Right lobe of liver (tissue), 6 donors: ENCODE measurements around the gene HOXA9. TPM values are rescaled to one million over a fixed set of nuclear protein-coding genes. Genes with fewer than 3 reads are reported as not detected.

Experiments used
- ATAC-seq, 4 donors: fragments of 200-7000 bp; cut with Tn5 transposase; one replicate each; pipeline ENCODE4 v1.9.1; 2020; ENCODE audit warnings: mild to moderate bottlenecking in 4 of 4, moderate library complexity in 4 of 4
- DNase-seq, 3 donors: peaks; one replicate each; pipeline ENCODE4 v3.0.0-alpha.2; 2020
- H3K27ac ChIP-seq, 3 donors: fragments of 200-600 bp; one replicate each; pipeline ENCODE4 v1.8.0; 2022
- H3K27me3 ChIP-seq, 2 donors: fragments of 200-600 bp; one replicate each; pipeline ENCODE4 v1.8.0; 2022
- H3K36me3 ChIP-seq, 4 donors: fragments of 200-600 bp; sonication (generic) in 1 of 4; one replicate each; pipeline versions ENCODE4 v1.5.1 to v1.8.0; 2017 to 2022; ENCODE audit warnings: control low read depth in 1 of 4
- H3K4me1 ChIP-seq, 4 donors: fragments of 200-600 bp; sonication (generic) in 1 of 4; one replicate each; pipeline versions ENCODE4 v1.5.1 to v1.8.0; 2017 to 2022; ENCODE audit warnings: control low read depth in 1 of 4
- H3K4me3 ChIP-seq, 3 donors: fragments of 200-600 bp; one replicate each; pipeline ENCODE4 v1.8.0; 2022
- H3K9me3 ChIP-seq, 4 donors: fragments of 200-600 bp; sonication (generic) in 1 of 4; one replicate each; pipeline versions ENCODE4 v1.5.1 to v1.8.0; 2017 to 2022; ENCODE audit warnings: control low read depth in 1 of 4
- POLR2A ChIP-seq: fragments of 450-650 bp; IDR thresholded peaks from one replicate; pipeline ENCODE4 v1.6.1; 2017; ENCODE audit warnings: antibody characterized with exemption, mild to moderate bottlenecking
- WGBS: methylation state at CpG from one replicate; pipeline ENCODE4 v1.1.6; 2018; ENCODE audit warnings: low coverage, low lambda C conversion rate; ENCODE audit not compliant: insufficient coverage; ENCODE audit errors: missing lambda C conversion rate; 5-methylcytosine and 5-hydroxymethylcytosine counted together
- intact Hi-C, 2 donors: fragments of 100-400 bp; cut with DNase I; formaldehyde crosslinking; loops; one replicate each; pipeline versions ENCODE4 v1.11.2 to v1.14.1; 2022
- total RNA-seq, 6 experiments: library from RNA; depleted of rRNA in 2 of 6; stranded (reverse); fragments of >200 nt in 2 of 6; fragmentation: NEBNext Ultra II Directional in 3 of 6; extraction: Animal tissue kit (Norgen Biotek cat#: 25700) in 3 of 6; gene quantifications; one replicate each; pipeline versions ENCODE4 v1.1.0 to v1.2.4, GENCODE V29; 2016 to 2023
- TF ChIP-seq, protein P1 (sequence below), 4 donors: fragments of 200-600 bp in 3 of 4; fragments of 450-650 bp in 1 of 4; IDR thresholded peaks; one replicate each; pipeline versions ENCODE4 v1.5.1 to v1.8.0; 2016 to 2022; ENCODE audit warnings: antibody characterized with exemption in 4 of 4, mild to moderate bottlenecking in 2 of 4
- donor health status: DM: no; HTN: yes; CAD: no.
- donor health status: DM: no; HTN: no; CAD: no.
- donor health status: DM: no; HTN: no; CAD: no.
- donor health status: DM: no; HTN: yes; CAD: no.
- donor health status: DM: no; HTN: yes; CAD: no.

Gene HOXA9
- total RNA-seq, 6 experiments from 2014 or later, result 0.09 TPM; not detected in 5

DNA sequence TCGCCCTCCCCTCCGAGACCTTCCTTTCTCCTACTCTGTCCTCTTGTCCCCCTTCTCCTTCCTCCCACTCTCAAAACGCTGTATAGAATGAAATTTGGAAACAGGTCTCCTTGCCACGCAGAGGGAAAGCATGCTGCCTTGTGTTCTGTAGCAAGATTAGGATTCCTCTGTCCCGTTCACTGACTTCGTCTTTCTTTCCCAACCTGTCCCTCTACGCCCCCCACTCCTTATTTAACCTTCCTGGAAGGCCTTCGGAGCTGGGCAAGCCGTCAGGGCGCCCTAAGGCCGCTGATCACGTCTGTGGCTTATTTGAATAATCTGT lies 1.3 kb downstream of the HOXA9 start:
- Histone ChIP-seq H3K4me3 (no peak overlapping the region), H3K36me3 (no peaks in the 10 kb centered on the region), H3K4me1 (peaks cover 0 to 15% (median 4%) of the 10 kb centered on the region in 4 donors), H3K9me3 (no peaks in the 10 kb centered on the region), H3K27ac (no peak overlapping the region), H3K27me3 (peaks cover 18 to 64% of the 10 kb centered on the region in 2 donors)
- ATAC-seq (no peak), DNase-seq (no peak)
- TF ChIP-seq, protein P1, sequence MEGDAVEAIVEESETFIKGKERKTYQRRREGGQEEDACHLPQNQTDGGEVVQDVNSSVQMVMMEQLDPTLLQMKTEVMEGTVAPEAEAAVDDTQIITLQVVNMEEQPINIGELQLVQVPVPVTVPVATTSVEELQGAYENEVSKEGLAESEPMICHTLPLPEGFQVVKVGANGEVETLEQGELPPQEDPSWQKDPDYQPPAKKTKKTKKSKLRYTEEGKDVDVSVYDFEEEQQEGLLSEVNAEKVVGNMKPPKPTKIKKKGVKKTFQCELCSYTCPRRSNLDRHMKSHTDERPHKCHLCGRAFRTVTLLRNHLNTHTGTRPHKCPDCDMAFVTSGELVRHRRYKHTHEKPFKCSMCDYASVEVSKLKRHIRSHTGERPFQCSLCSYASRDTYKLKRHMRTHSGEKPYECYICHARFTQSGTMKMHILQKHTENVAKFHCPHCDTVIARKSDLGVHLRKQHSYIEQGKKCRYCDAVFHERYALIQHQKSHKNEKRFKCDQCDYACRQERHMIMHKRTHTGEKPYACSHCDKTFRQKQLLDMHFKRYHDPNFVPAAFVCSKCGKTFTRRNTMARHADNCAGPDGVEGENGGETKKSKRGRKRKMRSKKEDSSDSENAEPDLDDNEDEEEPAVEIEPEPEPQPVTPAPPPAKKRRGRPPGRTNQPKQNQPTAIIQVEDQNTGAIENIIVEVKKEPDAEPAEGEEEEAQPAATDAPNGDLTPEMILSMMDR (IDR thresholded peaks at IDR 0.05), result no peak
- TF ChIP-seq POLR2A, result no peak
- WGBS, result 17% methylated on average over 12 of the region's 12 CpGs
- intact Hi-C loops, result loop anchor here in 1 of 2 donors (10.0 kb wide), 1 partner anchor 69 kb away; the partner anchor contains the start of gene HOXA1

DNA sequence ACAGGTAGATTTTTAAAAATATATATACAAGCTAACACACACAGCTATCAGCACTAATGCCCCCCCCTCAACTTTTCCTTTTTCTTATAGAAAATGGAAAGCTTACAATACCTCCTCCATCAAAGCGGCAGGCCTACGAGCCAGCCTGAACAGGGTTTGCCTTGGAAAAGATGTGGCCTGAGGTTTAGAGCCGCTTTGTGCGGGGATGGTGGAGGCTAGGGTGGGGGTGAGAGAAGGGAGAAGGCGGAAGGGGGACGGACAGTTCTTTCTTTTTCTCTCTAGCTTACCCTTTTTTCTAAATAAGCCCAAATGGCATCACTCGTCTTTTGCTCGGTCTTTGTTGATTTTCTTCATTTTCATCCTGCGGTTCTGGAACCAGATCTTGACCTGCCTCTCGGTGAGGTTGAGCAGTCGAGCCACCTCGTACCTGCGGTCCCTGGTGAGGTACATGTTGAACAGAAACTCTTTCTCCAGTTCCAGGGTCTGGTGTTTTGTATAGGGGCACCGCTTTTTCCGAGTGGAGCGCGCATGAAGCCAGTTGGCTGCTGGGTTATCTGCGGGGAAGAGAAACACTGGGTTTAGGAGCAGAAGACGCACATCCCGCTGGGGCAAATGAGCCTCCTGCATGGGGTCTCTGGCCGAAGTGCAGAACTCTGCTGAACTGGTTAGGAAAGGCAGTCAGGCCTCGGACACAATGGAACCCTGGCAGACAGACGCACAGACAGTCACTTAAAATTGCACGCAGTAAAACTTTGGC lies 1.9 kb downstream of the HOXA9 start:
- no peaks in the 10 kb centered on the region for H3K36me3 ChIP-seq
- 45% methylated on average over 22 of the region's 24 CpGs for whole genome bisulfite sequencing
- intact Hi-C loops, result loop anchor here in 1 of 2 donors (10.0 kb wide), 1 partner anchor 69 kb away; the partner anchor contains the start of gene HOXA1
- no peak for ATAC-seq
- H3K27ac ChIP-seq, result no peak overlapping the region
- H3K4me1 ChIP-seq, result peaks cover 0 to 15% (median 4%) of the 10 kb centered on the region in 4 donors
- no peak for DNase-seq
- H3K9me3 ChIP-seq, result no peaks in the 10 kb centered on the region
- TF ChIP-seq, protein P1 (IDR thresholded peaks at IDR 0.05), result no peak
- TF ChIP-seq POLR2A, result no peak
- peaks cover 20 to 62% of the 10 kb centered on the region in 2 donors for H3K27me3 ChIP-seq
- no peak overlapping the region for H3K4me3 ChIP-seq

DNA sequence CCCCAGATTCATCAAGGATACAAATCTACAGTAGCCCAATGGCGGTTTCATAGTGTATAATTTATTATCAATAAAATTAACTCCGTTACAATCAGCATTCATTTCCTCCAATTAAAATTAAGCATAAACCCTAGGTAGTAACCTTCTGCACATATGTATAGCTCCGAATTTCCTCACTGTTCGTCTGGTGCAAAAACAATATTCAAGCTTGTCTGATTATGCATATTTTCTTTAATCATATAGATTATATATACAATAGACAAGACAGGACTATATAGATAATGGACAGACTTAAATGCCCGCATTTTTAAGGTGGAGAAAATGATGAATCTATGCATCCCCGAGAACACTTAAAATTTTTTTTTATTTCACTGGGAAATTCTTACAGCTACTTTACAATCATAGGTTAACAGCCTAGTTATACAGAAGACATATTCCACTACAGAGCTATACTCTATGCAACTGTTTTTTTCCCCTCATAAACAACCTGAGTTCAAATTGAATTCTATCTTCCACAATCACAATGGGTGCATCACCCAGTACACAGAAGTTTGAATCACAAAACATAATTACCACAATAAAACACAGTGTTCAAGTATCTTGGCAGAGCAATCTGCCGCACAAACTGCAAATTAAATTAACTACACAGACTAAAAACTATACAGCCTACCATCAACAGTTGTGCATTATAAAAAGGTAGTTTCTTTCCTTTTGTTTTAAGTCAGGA lies 2.6 kb downstream of the HOXA9 start:
- peaks cover 28 to 54% of the 10 kb centered on the region in 2 donors for H3K27me3 ChIP-seq
- no peak overlapping the region for H3K27ac ChIP-seq

DNA sequence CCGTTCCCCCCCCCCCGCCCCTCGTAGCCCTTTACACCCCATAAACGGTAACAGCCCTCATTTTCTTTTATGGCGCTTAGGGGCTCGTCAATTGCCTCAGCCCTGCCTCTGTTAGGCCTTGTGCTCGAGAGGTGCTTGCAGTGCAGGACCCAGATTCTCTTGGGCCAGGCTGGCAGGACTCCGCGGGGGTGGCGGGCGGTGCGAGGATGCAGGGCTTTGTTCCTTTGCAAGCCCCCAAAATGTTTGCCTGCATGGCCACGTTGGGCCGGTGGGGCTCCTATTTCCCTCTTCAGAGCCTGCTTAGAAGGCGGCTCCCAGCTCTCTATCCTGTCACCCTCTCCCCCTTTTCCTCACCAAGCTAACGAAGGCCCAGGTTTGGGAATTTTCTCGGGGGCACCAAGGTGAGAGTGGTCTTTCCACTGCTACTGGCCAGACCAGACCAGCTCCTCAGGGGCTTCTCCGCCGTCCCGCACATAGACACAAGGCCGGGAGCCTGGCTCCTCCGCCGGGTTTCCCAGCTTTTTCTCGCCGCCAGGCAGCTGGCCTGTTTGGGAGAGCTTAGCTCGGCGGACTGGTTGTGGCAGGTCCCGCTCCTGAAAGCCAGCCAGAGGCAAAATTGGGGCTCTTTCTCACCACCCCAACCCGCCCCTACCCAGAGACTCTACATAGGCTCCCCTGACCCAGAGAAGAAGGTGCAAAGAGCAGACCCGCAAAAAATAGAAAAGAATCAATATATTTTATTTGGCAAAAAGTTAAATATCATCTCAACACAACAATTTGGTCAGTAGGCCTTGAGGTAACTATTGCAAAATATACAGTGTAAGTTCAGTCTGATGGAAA lies 3.4 kb downstream of the HOXA9 start:
- intact Hi-C loops, result loop anchor here in 1 of 2 donors (10.0 kb wide), 1 partner anchor 67 kb away; the partner anchor contains the start of gene HOXA1
- H3K9me3 ChIP-seq, result no peaks in the 10 kb centered on the region
- TF ChIP-seq POLR2A, result no peak
- TF ChIP-seq, protein P1 (IDR thresholded peaks at IDR 0.05), result no peak
- H3K27ac ChIP-seq, result no peak overlapping the region
- WGBS, result 41% methylated on average over 7 of the region's 30 CpGs
- ATAC-seq (no peak), DNase-seq (no peak)
- peaks cover 32 to 51% of the 10 kb centered on the region in 2 donors for H3K27me3 ChIP-seq
- H3K36me3 ChIP-seq, result no peaks in the 10 kb centered on the region
- no peak overlapping the region for H3K4me3 ChIP-seq
- H3K4me1 ChIP-seq, result peaks cover 0 to 15% (median 4%) of the 10 kb centered on the region in 4 donors

More for the DNA sequence above, 2.6 kb downstream of the HOXA9 start:
- Histone ChIP-seq H3K9me3 (no peaks in the 10 kb centered on the region), H3K4me3 (no peak overlapping the region), H3K36me3 (no peaks in the 10 kb centered on the region), H3K4me1 (peaks cover 0 to 15% (median 4%) of the 10 kb centered on the region in 4 donors)
- intact Hi-C loops, result loop anchor here in 1 of 2 donors (10.0 kb wide), 1 partner anchor 68 kb away; the partner anchor contains the start of gene HOXA1
- ATAC-seq (no peak), DNase-seq (no peak)
- WGBS, result 65% methylated on average over 7 of the region's 7 CpGs
- TF ChIP-seq, protein P1 (IDR thresholded peaks at IDR 0.05), result no peak
- TF ChIP-seq POLR2A, result no peak
